ENCODE data around the gene VPS35.

The VPS35 gene

DNA sequence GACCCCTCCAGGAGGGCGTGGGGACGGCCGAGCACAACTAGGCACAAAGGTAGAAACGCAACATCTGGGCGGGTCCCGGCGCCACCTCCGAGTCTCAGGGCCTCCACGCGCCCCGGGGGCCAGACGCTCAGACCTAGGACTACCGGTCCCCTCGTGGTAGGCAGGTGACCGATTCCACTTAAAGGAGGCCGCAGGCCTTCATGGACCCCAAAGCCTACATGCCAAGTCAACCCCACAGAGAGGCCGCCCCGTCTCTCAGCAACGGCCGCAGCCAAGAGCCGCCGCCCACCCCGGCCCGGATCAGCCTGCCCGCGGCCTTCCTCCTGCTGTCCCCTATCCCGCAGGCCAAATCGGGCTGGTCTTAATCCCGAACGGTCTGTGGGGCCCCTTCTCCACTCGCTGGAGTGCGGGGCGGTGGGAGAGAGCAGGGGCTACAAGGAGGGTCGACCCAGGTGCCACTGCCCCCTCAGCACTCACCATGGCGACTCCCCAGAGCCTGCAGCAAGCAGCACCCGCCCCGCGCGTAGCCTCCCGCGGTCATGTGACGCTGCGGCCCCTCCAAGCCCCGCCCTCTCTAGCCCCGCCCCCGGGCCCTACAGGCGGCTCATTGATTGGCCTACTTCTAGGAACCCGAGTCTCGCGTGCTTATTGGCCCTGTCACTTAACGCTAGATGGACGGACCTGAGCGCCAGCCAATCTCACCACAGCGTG is at the start of gene VPS35:
Gene VPS35, minus strand, starts transcription at position 525 of the 711 bp plus-strand sequence. Its CDS starts 45 bp downstream, at position 480.
- peak within 1 kb of the TSS; percentile 96 for H3K4me3 ChIP-seq (ENCODE audit: low read depth, low read length)

- no peak overlapping the region for H3K4me3 ChIP-seq (ENCODE audit: low read depth, low read length)
Measured at GRCh38 chr16:46737621-46738214, 48.7 kb upstream of the VPS35 start.

DNA sequence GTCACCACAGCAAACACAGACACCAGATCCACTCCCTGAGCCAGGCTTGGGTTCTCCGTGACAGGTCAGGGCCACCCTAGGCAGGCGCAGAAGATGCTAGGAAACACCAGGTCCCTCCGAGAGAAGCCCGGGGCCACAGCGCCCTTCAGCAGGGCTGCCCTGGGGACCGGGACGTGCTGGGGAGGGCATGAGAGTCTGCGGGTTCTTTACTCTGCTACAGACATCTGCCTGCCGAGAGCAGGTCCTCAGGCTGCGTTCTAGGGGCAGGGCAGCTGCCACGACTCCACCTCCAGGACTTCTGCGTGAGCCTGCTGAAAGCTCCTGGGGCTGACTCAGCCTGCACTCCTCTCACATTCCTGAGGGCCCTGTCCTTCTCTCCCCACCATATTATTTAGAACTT is 47.7 kb upstream of the VPS35 start:
- H3K4me3 ChIP-seq (ENCODE audit: low read depth, low read length), result no peak overlapping the region

- H3K4me3 ChIP-seq (ENCODE audit: low read depth, low read length), result no peak overlapping the region
Measured at GRCh38 chr16:46733319-46733830, 44.4 kb upstream of the VPS35 start.

- H3K4me3 ChIP-seq (ENCODE audit: low read depth, low read length), result no peak overlapping the region
Measured at GRCh38 chr16:46732561-46732960, 43.6 kb upstream of the VPS35 start.

DNA sequence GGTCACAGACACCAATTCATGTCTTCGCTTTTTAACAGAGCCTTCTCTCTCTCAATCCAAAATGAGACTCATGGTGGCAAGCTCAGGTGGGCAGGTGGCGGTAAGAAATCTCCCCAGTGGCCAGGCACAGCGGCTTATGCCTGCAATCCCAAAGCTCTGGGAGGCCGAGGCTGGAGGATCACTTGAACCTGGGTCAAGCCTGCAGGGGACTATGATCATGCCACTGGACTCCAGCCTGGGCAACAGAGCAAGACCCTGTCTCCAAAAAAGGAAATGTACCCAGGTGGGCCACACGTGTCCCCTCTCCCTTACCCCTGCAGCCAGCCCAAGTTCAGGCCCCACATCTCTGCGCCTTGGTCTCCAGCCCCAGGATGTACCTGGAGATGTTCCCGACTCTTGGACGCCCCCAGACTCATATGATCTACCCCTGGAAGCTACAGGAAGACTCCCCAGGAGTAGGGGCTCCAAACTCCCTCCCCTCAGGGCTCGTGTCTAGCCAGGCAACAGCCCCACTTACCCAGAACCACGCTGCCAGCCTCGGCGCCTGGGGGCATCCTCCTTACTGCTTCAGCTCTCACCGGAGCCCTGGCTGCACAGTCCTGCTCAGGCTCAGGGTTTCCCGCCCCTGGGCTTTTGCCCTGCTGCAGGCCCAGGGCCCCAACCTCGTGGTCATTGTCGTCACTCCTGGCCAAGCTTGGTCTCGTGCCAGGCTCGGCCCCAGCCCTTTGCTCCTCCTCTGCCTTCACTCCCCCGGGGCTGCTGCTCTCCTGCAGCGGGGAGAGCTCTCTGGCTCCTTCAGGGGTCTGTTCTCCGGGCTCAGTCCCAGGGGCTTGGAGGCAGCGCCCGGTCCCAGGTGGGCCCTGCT is 42.9 kb upstream of the VPS35 start:
- H3K4me3 ChIP-seq (ENCODE audit: low read depth, low read length), result no peak overlapping the region

- H3K4me3 ChIP-seq (ENCODE audit: low read depth, low read length), result no peak overlapping the region
Measured at GRCh38 chr16:46730801-46731690, 42.1 kb upstream of the VPS35 start.

DNA sequence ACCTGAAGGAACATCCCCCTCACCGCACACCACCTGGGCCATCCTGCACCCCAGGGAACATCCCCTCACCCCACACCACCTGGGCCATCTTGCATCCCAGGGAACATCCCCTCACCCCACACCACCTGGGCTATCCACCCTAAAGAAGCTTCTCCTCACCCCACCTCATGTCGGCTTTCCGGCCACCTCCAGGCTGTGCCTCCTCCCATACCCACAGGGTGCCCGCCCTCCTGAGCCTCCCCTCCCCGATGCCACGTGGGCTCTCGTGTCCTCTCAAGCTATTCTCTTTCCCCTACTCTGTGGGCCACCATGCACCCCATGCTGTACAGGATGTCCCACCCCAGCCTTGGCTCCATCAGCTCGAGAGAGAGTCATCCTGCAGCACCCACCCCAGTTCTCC is 41.1 kb upstream of the VPS35 start:
- no peak overlapping the region for H3K4me3 ChIP-seq (ENCODE audit: low read depth, low read length)

DNA sequence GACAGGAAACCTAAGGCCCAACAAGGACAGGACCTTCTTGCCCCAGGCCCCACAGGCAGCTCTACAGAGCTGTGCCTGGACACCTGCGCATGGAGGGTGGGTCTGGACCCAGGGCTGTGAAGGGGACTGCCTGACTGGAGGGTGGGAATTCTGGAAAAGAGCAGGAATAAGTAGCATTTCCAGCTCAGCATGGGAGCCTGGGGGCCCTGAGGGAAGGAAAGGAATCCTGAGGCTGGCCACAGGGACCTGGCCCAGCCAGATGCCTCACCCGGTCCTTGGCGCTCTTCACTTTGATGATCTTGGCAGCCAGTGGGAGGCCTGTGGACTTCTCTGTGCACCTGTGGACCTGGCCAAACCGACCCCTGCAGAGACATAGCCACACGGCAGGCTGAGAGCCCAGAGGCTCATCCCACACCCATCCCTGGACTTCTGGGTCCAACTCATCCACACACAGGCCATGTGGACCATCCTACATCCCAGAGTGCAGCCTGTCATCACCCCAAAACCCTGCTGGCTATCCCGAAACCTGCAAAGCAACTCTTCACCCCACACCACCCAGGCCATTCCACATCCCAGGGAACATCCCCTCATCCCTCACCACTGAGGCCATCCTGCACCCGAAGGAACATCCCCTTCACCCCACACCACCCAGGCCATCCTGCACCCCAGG is 40.5 kb upstream of the VPS35 start:
- H3K4me3 ChIP-seq (ENCODE audit: low read depth, low read length), result no peak overlapping the region

DNA sequence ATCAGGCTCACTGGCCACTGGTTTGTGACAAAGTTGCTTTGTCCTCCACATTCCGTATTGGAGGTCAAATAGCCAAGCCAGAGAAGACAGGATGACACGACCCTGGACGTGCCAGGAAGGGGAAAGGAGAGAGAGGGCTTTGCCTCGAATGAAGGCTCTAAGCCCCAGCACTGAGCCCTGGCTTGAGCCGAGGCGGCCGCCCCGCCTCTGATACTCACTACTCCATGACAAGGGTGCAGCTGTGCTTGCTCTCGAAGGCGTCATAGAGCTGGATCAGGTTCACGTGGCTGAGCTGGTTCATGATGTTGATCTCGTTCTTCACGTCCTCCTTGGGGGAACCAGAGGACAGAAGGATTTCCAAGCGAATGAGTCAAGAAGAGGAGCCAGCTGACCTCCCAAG is 39.8 kb upstream of the VPS35 start:
- no peak overlapping the region for H3K4me3 ChIP-seq (ENCODE audit: low read depth, low read length)

DNA sequence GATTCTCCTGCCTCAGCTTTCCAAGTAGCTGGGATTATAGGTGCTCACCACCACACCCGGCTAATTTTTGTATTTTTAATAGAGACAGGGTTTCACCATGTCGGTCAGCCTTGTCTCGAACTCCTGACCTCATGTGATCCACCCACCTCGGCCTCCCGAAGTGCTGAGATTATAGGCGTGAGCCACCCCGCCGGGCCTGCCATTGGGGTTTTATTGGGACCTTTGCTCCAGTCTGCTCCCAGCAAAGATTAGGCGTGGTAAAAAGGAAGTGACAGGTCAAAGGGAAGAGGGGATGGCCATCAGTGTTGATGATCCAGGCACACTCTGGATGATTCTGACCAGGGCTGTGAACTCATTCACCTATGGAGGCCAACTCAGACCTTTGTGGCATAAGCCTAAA is 38.7 kb upstream of the VPS35 start:
- no peak overlapping the region for H3K4me3 ChIP-seq (ENCODE audit: low read depth, low read length)

GRCh38 chr16:46727184-46727583 is 38.2 kb upstream of the VPS35 start:
- H3K4me3 ChIP-seq (ENCODE audit: low read depth, low read length), result no peak overlapping the region

DNA sequence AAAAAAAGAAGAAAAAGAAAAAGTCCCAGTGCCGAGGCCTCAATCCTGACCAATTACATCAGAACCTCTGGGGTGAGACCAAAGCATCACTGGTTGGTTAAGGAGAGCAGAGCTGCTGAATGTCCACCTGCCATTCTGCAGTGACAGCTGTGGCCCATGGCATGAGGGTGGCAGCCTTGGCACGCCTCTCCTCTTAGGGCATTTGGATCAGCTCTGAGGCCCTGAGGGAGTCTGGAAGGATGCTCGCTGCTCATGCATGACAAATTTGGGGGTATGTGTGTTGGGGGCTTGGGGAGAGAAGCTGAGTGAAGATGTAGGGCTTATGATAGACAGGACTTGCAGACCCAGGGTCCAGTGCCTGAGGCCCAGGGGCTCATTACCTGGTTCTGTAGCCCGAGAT is 32.9 kb upstream of the VPS35 start:
- H3K4me3 ChIP-seq (ENCODE audit: low read depth, low read length), result no peak overlapping the region

- no peak overlapping the region for H3K4me3 ChIP-seq (ENCODE audit: low read depth, low read length)
Measured at GRCh38 chr16:46720619-46721018, 31.6 kb upstream of the VPS35 start.

- H3K4me3 ChIP-seq (ENCODE audit: low read depth, low read length), result no peak overlapping the region
Measured at GRCh38 chr16:46719528-46719927, 30.6 kb upstream of the VPS35 start.

- H3K4me3 ChIP-seq (ENCODE audit: low read depth, low read length), result no peak overlapping the region
Measured at GRCh38 chr16:46718214-46718613, 29.2 kb upstream of the VPS35 start.

GRCh38 chr16:46717692-46718091 is 28.7 kb upstream of the VPS35 start:
- no peak overlapping the region for H3K4me3 ChIP-seq (ENCODE audit: low read depth, low read length)

DNA sequence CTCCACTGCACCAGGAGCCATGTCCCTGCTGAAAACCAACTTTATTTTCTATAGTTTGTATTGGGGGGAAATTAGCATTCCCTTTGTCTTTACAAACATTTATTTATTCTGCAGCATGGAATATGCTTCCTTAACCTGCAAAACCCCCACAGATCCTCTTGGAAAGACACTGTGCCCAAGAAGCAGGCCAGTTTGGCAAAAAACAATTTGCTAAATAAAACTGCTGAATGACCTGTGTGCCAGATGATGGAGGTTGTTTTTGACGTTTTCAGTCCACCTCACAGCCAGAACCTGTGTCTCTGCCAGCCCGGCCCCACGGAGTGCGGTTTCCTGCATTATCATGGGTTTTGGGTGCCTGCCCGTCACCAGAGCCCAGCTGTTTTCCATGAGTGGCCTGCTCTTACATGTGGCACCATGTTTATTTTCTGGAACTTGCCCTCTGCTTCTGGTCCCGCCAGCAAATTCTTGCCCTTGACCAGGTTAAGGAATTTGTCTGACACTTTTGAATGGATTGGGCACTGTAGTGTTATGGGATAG is 26.9 kb upstream of the VPS35 start:
- no peak overlapping the region for H3K4me3 ChIP-seq (ENCODE audit: low read depth, low read length)

GRCh38 chr16:46714797-46715591 is 26.0 kb upstream of the VPS35 start:
- no peak overlapping the region for H3K4me3 ChIP-seq (ENCODE audit: low read depth, low read length)

Measured in iPS-11a (cell line).